Tibial nerve (tissue), 3 donors: Measurements from ENCODE around the gene EYA4.

Source experiments
- POLR2A ChIP-seq, 2 donors: fragments of 450-650 bp; IDR thresholded peaks; one replicate each; pipeline ENCODE4 v1.6.1; 2017; ENCODE audit warnings: antibody characterized with exemption in 2 of 2, mild to moderate bottlenecking in 2 of 2, moderate library complexity in 2 of 2
- TF ChIP-seq, protein P1 (sequence below), 5 experiments: fragments of 200-600 bp in 3 of 5; fragments of 450-650 bp in 2 of 5; sonication (generic) in 3 of 5; IDR thresholded peaks; one replicate each; pipeline ENCODE4 v1.5.1; 2016 to 2019; ENCODE audit warnings: antibody characterized with exemption in 5 of 5, mild to moderate bottlenecking in 3 of 5, moderate library complexity in 2 of 5

DNA sequence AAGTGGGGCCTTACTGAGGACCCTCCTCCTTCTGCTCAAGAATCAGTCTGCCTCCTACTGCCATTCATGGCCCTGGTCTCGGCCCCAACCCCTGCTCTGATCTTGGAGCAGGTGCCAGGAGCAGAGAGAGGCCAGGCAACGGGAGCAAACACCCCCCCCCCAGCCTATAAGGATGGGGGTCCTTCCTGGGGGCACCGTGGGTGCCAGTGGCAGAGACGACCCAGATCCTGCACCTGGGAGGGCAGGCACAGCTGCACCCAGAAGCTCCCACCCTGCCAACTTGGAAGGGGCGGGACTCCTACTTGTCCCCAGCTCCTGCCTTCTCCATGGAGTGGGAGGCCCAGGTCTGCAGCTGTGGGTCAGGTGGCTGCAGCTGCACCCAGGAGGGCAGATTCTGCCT, 183.2 kb downstream of the EYA4 start:
- TF ChIP-seq, protein P1, sequence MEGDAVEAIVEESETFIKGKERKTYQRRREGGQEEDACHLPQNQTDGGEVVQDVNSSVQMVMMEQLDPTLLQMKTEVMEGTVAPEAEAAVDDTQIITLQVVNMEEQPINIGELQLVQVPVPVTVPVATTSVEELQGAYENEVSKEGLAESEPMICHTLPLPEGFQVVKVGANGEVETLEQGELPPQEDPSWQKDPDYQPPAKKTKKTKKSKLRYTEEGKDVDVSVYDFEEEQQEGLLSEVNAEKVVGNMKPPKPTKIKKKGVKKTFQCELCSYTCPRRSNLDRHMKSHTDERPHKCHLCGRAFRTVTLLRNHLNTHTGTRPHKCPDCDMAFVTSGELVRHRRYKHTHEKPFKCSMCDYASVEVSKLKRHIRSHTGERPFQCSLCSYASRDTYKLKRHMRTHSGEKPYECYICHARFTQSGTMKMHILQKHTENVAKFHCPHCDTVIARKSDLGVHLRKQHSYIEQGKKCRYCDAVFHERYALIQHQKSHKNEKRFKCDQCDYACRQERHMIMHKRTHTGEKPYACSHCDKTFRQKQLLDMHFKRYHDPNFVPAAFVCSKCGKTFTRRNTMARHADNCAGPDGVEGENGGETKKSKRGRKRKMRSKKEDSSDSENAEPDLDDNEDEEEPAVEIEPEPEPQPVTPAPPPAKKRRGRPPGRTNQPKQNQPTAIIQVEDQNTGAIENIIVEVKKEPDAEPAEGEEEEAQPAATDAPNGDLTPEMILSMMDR (IDR thresholded peaks at IDR 0.05): no peak
- TF ChIP-seq POLR2A (IDR thresholded peaks at IDR 0.05): no peak
